ENCODE results near the gene INTS15.
A peak's percentile ranks its signal among the peaks of the same experiment; 100 is the strongest.
"Not testable (repeated sequence)": the region's sequence is repeated elsewhere in the genome, so short reads cannot be mapped to it uniquely, and the experiment has no call there.

INTS15 gene

GRCh38 chr7:6571160-6571779 is 18.6 kb upstream of the INTS15 start:
- no peak for DNase-seq (ENCODE audit: extremely low read depth, insufficient read length)
- Histone ChIP-seq H3K4me3 (replicated peaks; ENCODE audit: low read depth, low read length) (no peak overlapping the region), H3K27me3 (replicated peaks; ENCODE audit: control insufficient read depth, insufficient read depth, low read length) (no peaks in the 10 kb centered on the region), H3K36me3 (ENCODE audit: control insufficient read depth, insufficient read depth, low read length) (no peaks in the 10 kb centered on the region)
- TF ChIP-seq CTCF (IDR thresholded peaks at IDR 0.05; ENCODE audit: insufficient read depth, low read length, poor library complexity, severe bottlenecking), result no peak

- Histone ChIP-seq H3K36me3 (ENCODE audit: control insufficient read depth, insufficient read depth, low read length) (no peaks in the 10 kb centered on the region; the same call in 1 of the 2 replicates), H3K27me3 (replicated peaks; ENCODE audit: control insufficient read depth, insufficient read depth, low read length) (no peaks in the 10 kb centered on the region), H3K4me3 (replicated peaks; ENCODE audit: low read depth, low read length) (no peak overlapping the region)
- no peak for TF ChIP-seq CTCF (IDR thresholded peaks at IDR 0.05; ENCODE audit: insufficient read depth, low read length, poor library complexity, severe bottlenecking)
- no peak for DNase-seq (ENCODE audit: extremely low read depth, insufficient read length)
Measured at GRCh38 chr7:6575281-6576023, 14.4 kb upstream of the INTS15 start.

GRCh38 chr7:6576024-6576866 is 13.6 kb upstream of the INTS15 start:
- DNase-seq (ENCODE audit: extremely low read depth, insufficient read length), result no peak
- peak overlapping the region; percentile 57 for H3K4me3 ChIP-seq (replicated peaks; ENCODE audit: low read depth, low read length)
- no peaks in the 10 kb centered on the region for H3K27me3 ChIP-seq (replicated peaks; ENCODE audit: control insufficient read depth, insufficient read depth, low read length)
- no peak for TF ChIP-seq CTCF (IDR thresholded peaks at IDR 0.05; ENCODE audit: insufficient read depth, low read length, poor library complexity, severe bottlenecking)
- peaks cover 3% of the 10 kb centered on the region; the same call in 1 of the 2 replicates for H3K36me3 ChIP-seq (ENCODE audit: control insufficient read depth, insufficient read depth, low read length)

- peak overlapping the region; percentile 70 for H3K4me3 ChIP-seq (replicated peaks; ENCODE audit: low read depth, low read length)
- DNase-seq (ENCODE audit: extremely low read depth, insufficient read length); H3K36me3 ChIP-seq (ENCODE audit: control insufficient read depth, insufficient read depth, low read length); H3K27me3 ChIP-seq (replicated peaks; ENCODE audit: control insufficient read depth, insufficient read depth, low read length): not testable (repeated sequence)
Measured at GRCh38 chr7:6576867-6577368, 12.9 kb upstream of the INTS15 start.

GRCh38 chr7:6577369-6578113 is 12.3 kb upstream of the INTS15 start, which contains the start of gene ZDHHC4:
Gene ZDHHC4 (plus strand): TSS chr7:6577454. CDS start chr7:6580562, 3,108 bp downstream.
- peak; percentile 94 for DNase-seq (ENCODE audit: extremely low read depth, insufficient read length)
- H3K27me3 ChIP-seq (replicated peaks; ENCODE audit: control insufficient read depth, insufficient read depth, low read length), result no peaks in the 10 kb centered on the region
- peak within 1 kb of the TSS; percentile 70 for H3K4me3 ChIP-seq (replicated peaks; ENCODE audit: low read depth, low read length)
- TF ChIP-seq CTCF (IDR thresholded peaks at IDR 0.05; ENCODE audit: insufficient read depth, low read length, poor library complexity, severe bottlenecking), result no peak
- H3K36me3 ChIP-seq (ENCODE audit: control insufficient read depth, insufficient read depth, low read length), result peaks cover 3% of the 10 kb centered on the region; the same call in 1 of the 2 replicates
